Measurements from ENCODE around the gene CSTB. TPM values are rescaled to one million over a fixed set of nuclear protein-coding genes. Genes with fewer than 3 reads are reported as not detected.

Gene CSTB
- total RNA-seq, 2 donors from 2014 or later, result 22.0 to 26.0 TPM

DNA sequence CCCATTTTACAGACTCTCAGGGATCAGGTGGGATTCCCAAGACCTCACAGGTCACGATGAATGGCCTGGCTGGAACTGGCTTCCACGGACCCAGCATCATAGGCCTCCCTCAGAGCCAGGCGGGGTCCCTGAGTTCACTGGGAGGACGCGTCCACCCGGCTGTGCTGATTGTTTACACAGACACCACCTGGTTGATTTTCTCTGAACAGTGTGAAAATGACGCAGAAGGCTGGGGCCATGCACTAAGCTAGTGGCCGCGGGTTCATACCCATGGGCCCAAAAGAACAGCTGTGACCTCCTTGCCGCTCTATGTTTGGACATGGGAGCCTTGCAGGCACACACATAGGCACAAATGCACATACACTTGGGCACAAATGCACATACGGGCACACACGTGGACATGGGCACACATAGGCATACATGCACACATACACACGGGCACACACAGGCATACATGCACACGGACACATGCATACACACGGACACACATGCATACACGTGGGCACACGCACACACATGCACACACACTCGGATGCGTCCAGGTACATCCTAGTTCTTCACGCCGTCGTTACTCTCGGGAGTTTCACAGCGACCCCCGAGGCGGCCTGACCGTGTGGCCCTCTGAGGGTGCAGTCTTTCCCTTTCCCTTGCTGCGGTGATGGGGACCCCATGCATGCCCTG, 23.2 kb downstream of the CSTB start:
- DNase-seq (no peak), ATAC-seq (no peak)
- H3K4me1 Mint-ChIP-seq, result no peaks in the 10 kb centered on the region
- H3K4me3 Mint-ChIP-seq, result no peak overlapping the region
- peaks cover 4% of the 10 kb centered on the region for H3K36me3 Mint-ChIP-seq (ENCODE audit: low read depth)
- no peaks in the 10 kb centered on the region for H3K9me3 ChIP-seq (ENCODE audit: control insufficient read depth, low read length, poor library complexity, severe bottlenecking)
- no peaks in the 10 kb centered on the region for H3K27me3 Mint-ChIP-seq
- H3K27ac Mint-ChIP-seq, result peak overlapping the region; percentile 11

DNA sequence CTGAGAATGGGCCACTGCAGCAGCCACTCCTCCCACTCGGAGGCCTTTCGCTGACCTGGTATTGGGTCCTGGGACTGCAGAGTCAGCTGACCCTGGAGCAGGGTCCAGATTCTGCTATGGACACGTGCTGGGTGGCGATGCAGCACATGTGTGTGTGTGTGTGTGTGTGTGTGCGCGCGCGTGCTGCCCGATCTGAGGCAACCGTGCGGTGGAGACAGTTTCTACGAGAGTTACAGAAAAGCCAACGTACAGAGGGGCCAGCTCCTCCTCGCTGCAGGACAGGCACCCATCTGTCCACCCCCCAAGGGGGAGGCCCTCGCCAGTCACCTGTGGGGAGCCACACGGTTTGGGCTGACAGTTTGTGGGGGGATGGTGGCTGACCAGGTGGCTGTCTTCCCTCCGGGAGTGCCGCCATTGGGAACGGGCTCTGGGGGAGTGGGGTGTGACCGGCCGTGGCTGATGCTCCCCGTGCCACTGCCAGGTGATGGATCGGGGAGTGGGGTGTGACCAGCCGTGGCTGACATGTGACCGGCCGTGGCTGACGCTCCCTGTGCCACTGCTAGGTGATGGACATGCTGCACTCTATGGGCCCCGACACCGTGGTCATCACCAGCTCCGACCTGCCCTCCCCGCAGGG, 24.0 kb downstream of the CSTB start:
- Mint-ChIP-seq H3K4me1 (no peaks in the 10 kb centered on the region), H3K36me3 (ENCODE audit: low read depth) (peaks cover 4% of the 10 kb centered on the region), H3K27ac (peak overlapping the region; percentile 11)

DNA sequence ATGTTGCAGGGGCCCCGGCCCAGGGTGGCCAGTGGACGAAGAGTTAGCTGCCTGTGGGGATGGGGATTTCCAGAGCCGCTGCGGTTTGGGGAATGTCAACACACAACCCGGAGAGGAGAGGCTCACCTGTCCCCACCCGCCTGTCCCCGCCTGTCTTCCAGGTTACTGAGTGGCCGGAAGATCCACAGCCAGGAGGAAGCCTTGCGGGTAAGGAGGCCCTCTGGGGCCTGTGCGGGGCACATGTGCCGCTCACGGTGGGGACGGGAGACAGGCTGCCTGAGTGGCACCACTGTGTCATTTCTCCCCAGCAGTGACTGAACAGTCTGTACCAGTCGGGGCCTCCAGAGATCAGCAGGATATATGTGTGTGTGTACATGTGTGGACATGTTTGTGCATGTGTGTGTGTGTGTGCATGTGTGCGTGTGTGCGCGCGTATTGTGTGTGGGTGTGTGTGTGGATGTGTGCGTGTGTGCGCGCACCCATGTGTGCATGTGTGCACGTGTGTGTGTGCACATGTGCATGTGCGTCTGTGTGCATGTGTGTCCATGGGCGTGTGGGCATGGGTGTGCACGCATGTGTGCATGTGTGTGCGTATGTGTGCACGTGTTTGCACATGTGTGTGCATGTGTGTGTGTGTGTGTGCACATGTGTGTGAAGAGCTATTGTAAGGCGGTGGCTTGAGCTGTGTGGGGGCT, 25.6 kb downstream of the CSTB start:
- ATAC-seq (no peak), DNase-seq (no peak)
- H3K4me1 Mint-ChIP-seq, result no peaks in the 10 kb centered on the region
- H3K9me3 ChIP-seq (ENCODE audit: control insufficient read depth, low read length, poor library complexity, severe bottlenecking), result no peaks in the 10 kb centered on the region
- H3K27ac Mint-ChIP-seq, result no peak overlapping the region
- peaks cover 2% of the 10 kb centered on the region for H3K36me3 Mint-ChIP-seq (ENCODE audit: low read depth)
- H3K27me3 Mint-ChIP-seq, result no peaks in the 10 kb centered on the region
- no peak overlapping the region for H3K4me3 Mint-ChIP-seq

More for the DNA sequence above, 24.0 kb downstream of the CSTB start:
- ATAC-seq (no peak), DNase-seq (no peak)
- no peak overlapping the region for H3K4me3 Mint-ChIP-seq
- no peaks in the 10 kb centered on the region for H3K9me3 ChIP-seq (ENCODE audit: control insufficient read depth, low read length, poor library complexity, severe bottlenecking)
- H3K27me3 Mint-ChIP-seq, result no peaks in the 10 kb centered on the region

DNA sequence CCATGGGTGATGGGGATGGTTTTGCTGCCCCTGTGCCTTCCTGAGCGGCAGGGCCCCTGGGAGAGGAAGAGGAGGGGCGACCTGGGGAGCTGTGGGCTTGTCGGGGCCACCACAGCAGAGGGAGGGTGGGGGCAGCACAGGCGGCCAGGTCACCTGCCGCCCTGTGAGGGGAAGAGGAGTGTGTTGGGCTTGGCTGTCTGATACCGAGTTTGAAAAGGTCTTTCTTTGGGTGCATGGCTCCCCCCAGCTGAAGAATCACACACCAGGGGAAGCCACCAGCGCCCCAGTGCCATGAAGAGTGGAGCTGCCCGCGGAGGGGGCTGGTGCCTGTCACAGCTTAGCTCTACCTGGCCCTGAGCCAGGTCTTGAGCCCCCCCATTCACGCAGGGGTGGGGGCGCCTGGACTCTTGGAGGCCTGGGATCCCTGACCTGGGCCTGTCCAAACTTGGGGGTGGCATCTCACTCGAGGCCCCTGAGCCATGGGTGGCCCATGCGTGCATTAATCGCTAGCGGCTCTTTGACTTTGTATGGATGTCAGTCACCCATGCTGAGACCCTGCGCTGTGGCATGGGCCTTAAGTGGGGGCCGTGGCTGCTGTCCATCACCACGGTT, 26.4 kb downstream of the CSTB start:
- H3K27me3 Mint-ChIP-seq, result no peaks in the 10 kb centered on the region
- H3K9me3 ChIP-seq (ENCODE audit: control insufficient read depth, low read length, poor library complexity, severe bottlenecking), result no peaks in the 10 kb centered on the region
- peaks cover 4% of the 10 kb centered on the region for H3K36me3 Mint-ChIP-seq (ENCODE audit: low read depth)
- no peak for DNase-seq
- ATAC-seq, result no peak
- H3K4me3 Mint-ChIP-seq, result peak overlapping the region; percentile 28
- H3K4me1 Mint-ChIP-seq, result no peaks in the 10 kb centered on the region
- no peak overlapping the region for H3K27ac Mint-ChIP-seq

DNA sequence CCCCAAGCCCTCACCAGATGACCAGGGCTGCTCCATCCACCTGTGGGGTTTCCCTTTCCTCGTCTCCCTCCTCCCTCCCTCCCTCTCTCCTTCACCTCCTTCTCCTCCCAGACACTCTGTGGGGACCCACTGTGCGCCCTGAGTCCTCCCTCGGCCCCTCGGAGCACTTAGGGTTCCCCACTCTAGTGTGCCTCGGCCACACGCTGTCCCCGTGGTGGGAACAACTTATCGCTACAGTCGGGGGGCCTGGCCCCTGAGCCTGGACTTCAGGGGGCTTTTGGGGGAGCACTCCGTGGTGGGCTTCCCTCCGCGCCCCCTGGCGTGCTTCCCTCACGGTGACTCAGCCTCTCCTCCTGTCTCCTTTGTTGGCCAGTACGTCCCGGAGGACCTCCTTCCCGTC, 27.5 kb downstream of the CSTB start:
- no peaks in the 10 kb centered on the region for H3K27me3 Mint-ChIP-seq
- H3K9me3 ChIP-seq (ENCODE audit: control insufficient read depth, low read length, poor library complexity, severe bottlenecking), result no peaks in the 10 kb centered on the region
- no peak overlapping the region for H3K27ac Mint-ChIP-seq
- no peak for ATAC-seq
- H3K36me3 Mint-ChIP-seq (ENCODE audit: low read depth), result peaks cover 5% of the 10 kb centered on the region
- H3K4me3 Mint-ChIP-seq, result no peak overlapping the region
- H3K4me1 Mint-ChIP-seq, result no peaks in the 10 kb centered on the region
- no peak for DNase-seq

DNA sequence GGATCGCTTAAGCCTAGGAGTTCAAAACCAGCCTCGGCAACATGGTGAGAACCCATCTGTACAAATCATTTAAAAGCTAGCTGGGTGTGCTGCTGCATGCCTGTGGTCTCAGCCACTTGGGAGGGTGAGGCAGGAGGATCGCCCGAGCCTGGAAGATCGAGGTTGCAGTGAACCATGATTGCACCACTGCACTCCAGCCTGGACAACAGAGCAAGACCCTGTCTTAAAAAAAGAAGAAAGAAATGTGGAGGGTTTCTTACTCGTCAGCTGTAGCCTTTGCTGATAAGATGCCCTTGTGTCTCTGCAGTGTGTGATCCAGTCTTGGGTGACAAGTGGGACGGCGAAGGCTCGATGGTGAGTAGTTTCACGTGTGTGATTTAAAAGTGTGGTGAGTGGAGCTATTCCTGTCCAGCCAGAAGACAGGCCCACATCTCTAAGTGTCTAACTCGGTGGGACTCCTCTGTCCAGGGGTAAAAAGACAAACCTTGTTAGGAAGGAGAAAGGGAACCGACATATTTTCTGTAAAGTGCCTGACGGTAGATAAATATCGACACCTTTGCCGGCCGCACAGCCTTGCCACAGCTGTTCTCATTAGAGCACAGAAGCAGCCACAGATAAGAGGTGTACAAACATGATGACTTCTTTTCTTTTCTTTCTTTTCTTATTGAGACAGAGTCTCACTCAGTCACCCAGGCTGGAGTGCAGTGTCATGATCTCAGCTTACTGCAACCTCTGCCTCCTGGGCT, 30.2 kb downstream of the CSTB start:
- Mint-ChIP-seq H3K27ac (peak overlapping the region; percentile 27), H3K36me3 (ENCODE audit: low read depth) (peaks cover 5% of the 10 kb centered on the region), H3K4me1 (peaks cover under 1% of the 10 kb centered on the region), H3K27me3 (no peaks in the 10 kb centered on the region), H3K4me3 (no peak overlapping the region)
- no peaks in the 10 kb centered on the region for H3K9me3 ChIP-seq (ENCODE audit: control insufficient read depth, low read length, poor library complexity, severe bottlenecking)
- no peak for ATAC-seq
- no peak for DNase-seq

DNA sequence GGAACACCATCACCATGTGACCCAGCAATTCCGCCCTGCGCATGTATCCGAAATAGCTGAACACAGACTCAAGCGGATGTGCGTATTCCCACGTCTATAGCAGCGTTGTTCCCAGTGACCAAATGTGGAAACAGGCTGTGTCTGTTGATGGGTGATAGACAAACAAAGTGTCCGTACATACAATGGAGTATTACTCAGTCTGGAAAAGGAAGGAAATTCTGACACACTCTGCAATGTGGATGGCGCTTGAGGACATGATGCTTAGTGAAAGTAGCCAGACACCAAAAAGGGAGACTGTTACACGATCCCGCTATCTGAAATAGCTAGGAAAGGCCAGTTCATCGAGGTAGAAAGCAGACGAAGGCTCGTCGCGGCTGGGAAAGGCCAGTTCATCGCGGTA, 31.4 kb downstream of the CSTB start:
- H3K9me3 ChIP-seq (ENCODE audit: control insufficient read depth, low read length, poor library complexity, severe bottlenecking), result no peaks in the 10 kb centered on the region
- ATAC-seq, result no peak
- peaks cover 3% of the 10 kb centered on the region for H3K36me3 Mint-ChIP-seq (ENCODE audit: low read depth)
- peaks cover 5% of the 10 kb centered on the region for H3K4me1 Mint-ChIP-seq
- H3K27ac Mint-ChIP-seq, result peak overlapping the region; percentile 54
- H3K4me3 Mint-ChIP-seq, result no peak overlapping the region
- DNase-seq, result no peak
- H3K27me3 Mint-ChIP-seq, result no peaks in the 10 kb centered on the region

DNA sequence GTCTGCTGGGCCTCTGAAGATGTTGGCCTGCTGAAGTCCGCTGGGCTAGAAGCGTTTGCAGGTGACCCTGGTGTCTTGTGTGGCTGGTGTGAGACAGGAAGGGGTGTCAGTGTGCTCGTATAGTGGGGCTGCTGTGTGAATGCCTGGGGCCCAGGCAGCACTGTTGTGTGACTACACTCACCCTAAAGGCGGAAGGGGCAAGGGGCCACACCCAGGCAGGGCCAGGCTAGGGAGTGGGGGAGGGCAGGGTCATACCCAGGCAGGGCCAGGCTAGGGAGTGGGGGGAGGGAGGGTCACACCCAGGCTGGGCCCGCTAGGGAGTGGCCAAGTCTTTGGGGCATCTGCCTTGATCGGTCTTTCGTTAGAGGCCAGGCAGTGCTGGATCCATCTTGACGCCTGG, 32.2 kb downstream of the CSTB start:
- H3K27ac Mint-ChIP-seq, result no peak overlapping the region
- peaks cover 7% of the 10 kb centered on the region for H3K4me1 Mint-ChIP-seq
- peaks cover 3% of the 10 kb centered on the region for H3K36me3 Mint-ChIP-seq (ENCODE audit: low read depth)
- H3K27me3 Mint-ChIP-seq, result no peaks in the 10 kb centered on the region
- ATAC-seq, result no peak
- no peak overlapping the region for H3K4me3 Mint-ChIP-seq
- no peaks in the 10 kb centered on the region for H3K9me3 ChIP-seq (ENCODE audit: control insufficient read depth, low read length, poor library complexity, severe bottlenecking)
- DNase-seq, result no peak

DNA sequence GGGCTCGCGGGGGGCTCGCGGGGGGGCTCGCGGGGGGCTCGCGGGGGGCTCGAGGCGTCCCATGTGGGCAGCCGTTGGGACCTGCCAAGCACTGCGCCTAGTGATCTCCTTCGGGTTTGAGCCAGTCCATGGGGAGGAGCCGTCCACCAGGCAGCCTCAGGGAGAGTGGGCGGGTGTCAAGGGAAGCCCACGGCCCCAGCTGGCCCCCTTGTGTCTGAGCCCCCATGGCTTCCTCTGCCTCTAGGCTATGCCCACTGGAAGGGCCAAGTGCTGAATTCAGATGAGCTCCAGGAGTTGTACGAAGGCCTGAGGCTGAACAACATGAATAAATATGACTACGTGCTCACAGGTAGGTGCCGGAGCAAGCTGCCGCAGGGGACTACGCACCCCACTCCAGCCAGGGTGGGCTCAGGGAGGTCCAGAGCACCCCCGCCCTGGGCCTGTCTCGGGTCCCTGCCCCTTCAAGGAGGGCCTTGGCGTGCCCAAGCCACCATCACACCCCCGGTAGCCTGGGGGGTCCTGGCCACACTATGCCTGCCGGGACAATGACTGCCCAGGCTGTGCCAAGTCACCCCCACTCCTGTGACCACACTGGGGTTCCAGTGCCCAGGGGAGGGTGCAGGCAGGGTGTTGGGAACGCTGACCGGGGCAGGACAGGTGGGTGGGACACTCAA, 34.5 kb downstream of the CSTB start:
- DNase-seq, result no peak
- Mint-ChIP-seq H3K36me3 (ENCODE audit: low read depth) (peaks cover 3% of the 10 kb centered on the region), H3K27ac (no peak overlapping the region), H3K27me3 (no peaks in the 10 kb centered on the region), H3K4me1 (peaks cover 11% of the 10 kb centered on the region), H3K4me3 (peak overlapping the region; percentile 36)
- ATAC-seq, result no peak
- H3K9me3 ChIP-seq (ENCODE audit: control insufficient read depth, low read length, poor library complexity, severe bottlenecking), result no peaks in the 10 kb centered on the region

DNA sequence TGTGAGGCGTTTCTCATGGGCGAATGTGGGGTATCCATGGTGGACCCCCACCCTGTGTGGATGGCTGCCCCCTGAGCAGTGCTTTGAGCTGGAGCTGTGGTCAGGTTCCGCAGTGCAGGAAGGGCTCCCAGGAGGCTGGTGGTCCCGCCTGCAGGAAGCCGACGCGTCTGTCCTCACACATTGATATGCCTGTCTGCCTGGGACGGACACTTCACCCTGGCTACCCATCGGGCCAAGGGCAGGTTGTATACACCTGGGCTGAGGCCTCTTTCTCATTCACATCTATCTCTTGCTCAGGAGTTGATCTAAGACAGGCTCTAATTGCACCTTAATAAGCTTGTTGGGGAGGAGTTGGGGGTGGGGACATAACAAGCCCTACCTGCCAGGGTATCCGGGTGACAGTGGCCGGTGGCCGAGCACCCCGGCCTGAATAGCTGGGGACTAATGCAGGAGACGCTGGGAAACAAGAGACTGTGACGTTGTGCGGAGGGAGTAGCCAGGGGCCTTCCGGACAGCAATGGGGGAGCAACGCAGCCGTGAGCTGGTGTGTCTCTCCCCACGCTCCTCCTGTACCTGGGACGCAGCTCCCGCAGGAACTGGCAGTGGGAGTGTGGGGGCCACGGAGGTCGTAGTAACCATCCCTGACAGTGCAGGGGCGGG, 35.5 kb downstream of the CSTB start:
- peak; percentile 81 for ATAC-seq
- DNase-seq, result peak in 1 of 3 donors; percentile 40
- no peaks in the 10 kb centered on the region for H3K27me3 Mint-ChIP-seq
- H3K4me1 Mint-ChIP-seq, result peaks cover 17% of the 10 kb centered on the region
- peaks cover 3% of the 10 kb centered on the region for H3K36me3 Mint-ChIP-seq (ENCODE audit: low read depth)
- H3K9me3 ChIP-seq (ENCODE audit: control insufficient read depth, low read length, poor library complexity, severe bottlenecking), result no peaks in the 10 kb centered on the region
- H3K27ac Mint-ChIP-seq, result peak overlapping the region; percentile 65
- peak overlapping the region; percentile 85 for H3K4me3 Mint-ChIP-seq

DNA sequence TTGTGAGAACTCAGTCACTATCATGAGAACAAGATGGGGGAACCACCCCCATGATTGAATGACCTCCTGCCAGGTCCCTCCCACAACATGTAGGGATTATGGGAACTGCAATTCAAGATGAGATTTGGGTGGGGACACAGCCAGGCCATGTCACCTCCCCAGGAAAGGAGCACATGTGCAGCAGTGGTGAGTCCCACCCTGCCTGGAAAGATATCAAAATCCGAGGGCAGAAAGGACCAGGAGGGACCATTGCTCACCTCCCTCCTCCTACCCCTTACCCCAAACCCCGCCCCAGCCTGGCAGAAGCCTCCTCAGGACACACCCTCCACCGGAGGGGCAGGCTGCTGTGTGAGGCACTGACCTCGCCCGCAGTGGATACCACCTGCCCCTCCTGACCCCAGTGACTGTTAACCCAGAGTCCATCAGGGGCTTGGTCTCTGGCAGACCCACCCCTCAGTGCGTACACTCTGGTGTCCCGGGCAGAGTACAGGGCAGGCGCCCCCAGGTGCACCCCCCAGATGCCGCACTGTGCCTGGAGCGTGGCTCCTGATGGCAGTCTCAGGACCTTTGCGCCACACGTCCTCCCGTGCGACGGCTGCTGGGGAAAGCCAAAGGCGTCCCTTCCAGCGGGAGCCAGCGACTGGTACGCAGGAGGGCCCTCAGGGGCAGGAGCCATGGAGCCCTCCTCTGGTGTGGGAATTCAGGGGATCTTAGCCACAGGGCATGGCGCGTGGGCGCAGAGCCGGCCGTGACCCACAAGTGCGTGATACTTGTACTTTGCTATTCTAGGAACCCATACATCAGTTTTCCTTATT, 36.3 kb downstream of the CSTB start:
- Mint-ChIP-seq H3K27ac (peak overlapping the region; percentile 75), H3K36me3 (ENCODE audit: low read depth) (peaks cover 2% of the 10 kb centered on the region), H3K4me3 (no peak overlapping the region), H3K4me1 (peaks cover 17% of the 10 kb centered on the region), H3K27me3 (no peaks in the 10 kb centered on the region)
- no peaks in the 10 kb centered on the region for H3K9me3 ChIP-seq (ENCODE audit: control insufficient read depth, low read length, poor library complexity, severe bottlenecking)
- ATAC-seq, result peak; percentile 18
- no peak for DNase-seq

Measured in T-helper 17 cell (primary cell).